ENCODE results near the gene FAM78A. TPM values are rescaled to one million over a fixed set of nuclear protein-coding genes. Genes with fewer than 3 reads are reported as not detected.

The FAM78A gene
- total and polyA plus RNA-seq, 12 donors = 7.0 to 53.1 (median 30.3) TPM

GRCh38 chr9:131275332-131276093, 797 bp downstream of the FAM78A start:
- DNase-seq (peak; percentile 71), ATAC-seq (peak; percentile 24 to 65 (median 57))
- Histone ChIP-seq H3K9me3 (no peaks in the 10 kb centered on the region), H3K27ac (peak overlapping the region; percentile 89 to 99 (median 98)), H3K4me1 (peaks cover 34 to 70% (median 51%) of the 10 kb centered on the region in 9 donors), H3K36me3 (no peaks in the 10 kb centered on the region), H3K4me3 (peak overlapping the region; percentile 59 to 92 (median 84)), H3K27me3 (peaks cover 0 to 4% (median 0%) of the 10 kb centered on the region in 7 donors)
- 16 to 25% methylated on average over 29 of the region's 29 CpGs for WGBS, 2 donors
- TF ChIP-seq CTCF (IDR thresholded peaks at IDR 0.05) = peak in 6 of 9 donors; percentile 36 to 57 (median 46)
- intact Hi-C loops (cut with DNase I) = loop anchor here in 7 of 10 donors (2.0 to 10.0 kb wide), 8 partner anchors 38 to 98 kb away; no protein-coding TSS in a partner anchor

- Histone ChIP-seq H3K9me3 (no peaks in the 10 kb centered on the region), H3K4me1 (peaks cover 35 to 74% (median 58%) of the 10 kb centered on the region in 9 donors), H3K27ac (peak overlapping the region; percentile 89 to 99 (median 98)), H3K4me3 (peak overlapping the region; percentile 59 to 92 (median 84)), H3K36me3 (no peaks in the 10 kb centered on the region), H3K27me3 (no peaks in the 10 kb centered on the region)
- DNase-seq (peak; percentile 61 to 72), ATAC-seq (peak; percentile 13 to 68 (median 54))
- WGBS, 2 donors = 22 to 30% methylated on average over 18 of the region's 18 CpGs
- intact Hi-C loops (cut with DNase I) = loop anchor here in 8 of 10 donors (2.0 to 10.0 kb wide), 7 partner anchors 38 to 98 kb away; no protein-coding TSS in a partner anchor
- no peak for TF ChIP-seq CTCF (IDR thresholded peaks at IDR 0.05)
Observed at GRCh38 chr9:131274674-131275331, 1.5 kb downstream of the FAM78A start.

- Histone ChIP-seq H3K27me3 (no peaks in the 10 kb centered on the region), H3K27ac (peak overlapping the region; percentile 89 to 99 (median 98)), H3K36me3 (no peaks in the 10 kb centered on the region), H3K4me1 (peaks cover 38 to 76% (median 63%) of the 10 kb centered on the region in 9 donors), H3K9me3 (no peaks in the 10 kb centered on the region), H3K4me3 (peak overlapping the region; percentile 59 to 92 (median 84))
- intact Hi-C loops (cut with DNase I) = loop anchor here in 6 of 10 donors (2.0 to 10.0 kb wide), 4 partner anchors 61 to 97 kb away; no protein-coding TSS in a partner anchor
- no peak for DNase-seq
- ATAC-seq = peak in 6 of 8 donors; percentile 0 to 20 (median 12)
- WGBS, 2 donors = 22 to 32% methylated on average over 13 of the region's 13 CpGs
- no peak for TF ChIP-seq CTCF (IDR thresholded peaks at IDR 0.05)
Observed at GRCh38 chr9:131273856-131274673, 2.2 kb downstream of the FAM78A start.

All from heart right ventricle (tissue), 16 donors.